Caco-2 (cell line): ENCODE measurements around the gene NPTN. TPM values are rescaled to one million over a fixed set of nuclear protein-coding genes. Genes with fewer than 3 reads are reported as not detected.

Experiments
- BruUV-seq: library from RNA; stranded (reverse); fragments of 400-500 nt; replicated peaks from 2 replicates; lab custom pipeline; 2021; lab: Mats Ljungman, UMichigan
- CTCF ChIA-PET: fragments of 300-600 bp; sonication (Branson Sonifier 250); formaldehyde crosslinking; loops from one replicate; lab custom pipeline; 2022; ENCODE audit warnings: antibody characterized with exemption; lab: Charles Lee
- POLR2A ChIA-PET: fragments of 300-600 bp; sonication (Branson Sonifier 250); formaldehyde crosslinking; loops from one replicate; lab custom pipeline; 2022; ENCODE audit warnings: antibody characterized with exemption; lab: Charles Lee
- DNase-seq, 2 experiments: peaks; one replicate each; pipeline versions ENCODE4 v3.0.0 to v3.0.0-alpha.2; 2020 to 2022
- H3K27me3 ChIP-seq: replicated peaks from 2 replicates; pipeline ENCODE4 v1.6.0; 2011; ENCODE audit warnings: low read length; ENCODE audit not compliant: control insufficient read depth, insufficient read depth
- H3K36me3 ChIP-seq: 2 replicates; pipeline ENCODE4 v1.5.1; 2011; ENCODE audit warnings: low read length; ENCODE audit not compliant: control insufficient read depth, insufficient read depth
- H3K4me1 ChIP-seq: fragments of 250-450 bp; sonication (Bioruptor Pico); 2 replicates; pipeline ENCODE4 v1.5.1; 2020; ENCODE audit warnings: mild to moderate bottlenecking
- H3K4me3 ChIP-seq: 2 replicates; pipeline ENCODE4 v1.5.1; 2011; ENCODE audit warnings: low read depth, mild to moderate bottlenecking, control low read depth, low read length
- H3K9me3 ChIP-seq: fragments of 250-450 bp; sonication (Bioruptor Pico); 2 replicates; pipeline ENCODE4 v1.5.1; 2020; ENCODE audit warnings: mild to moderate bottlenecking, moderate library complexity
- H3K27ac Mint-ChIP-seq: one replicate; pipeline ENCODE4 v1.8.0; 2022; ENCODE audit warnings: mixed read lengths; ENCODE audit not compliant: unreplicated experiment
- H3K27me3 Mint-ChIP-seq: one replicate; pipeline ENCODE4 v1.8.0; 2022; ENCODE audit warnings: mixed read lengths; ENCODE audit not compliant: insufficient read depth, unreplicated experiment
- H3K36me3 Mint-ChIP-seq: one replicate; pipeline ENCODE4 v1.8.0; 2022; ENCODE audit warnings: mild to moderate bottlenecking, mixed read lengths; ENCODE audit not compliant: insufficient read depth, unreplicated experiment
- H3K4me1 Mint-ChIP-seq: one replicate; pipeline ENCODE4 v1.8.0; 2022; ENCODE audit warnings: low read depth, mixed read lengths; ENCODE audit not compliant: unreplicated experiment
- H3K4me3 Mint-ChIP-seq: one replicate; pipeline ENCODE4 v1.8.0; 2022; ENCODE audit warnings: mild to moderate bottlenecking, moderate library complexity, mixed read lengths; ENCODE audit not compliant: unreplicated experiment
- H3K9me3 Mint-ChIP-seq: one replicate; pipeline ENCODE4 v1.8.0; 2022; ENCODE audit warnings: mixed read lengths; ENCODE audit not compliant: unreplicated experiment
- CTCF ChIP-seq, 2 experiments: fragments of 200-600 bp in 1 of 2; IDR thresholded peaks; 1 replicate in 1 of 2; 2 replicates in 1 of 2; pipeline versions ENCODE4 v1.5.1 to v1.8.0; 2011 to 2022; ENCODE audit warnings: antibody characterized with exemption in 1 of 2, control low read depth in 1 of 2, inconsistent platforms in 1 of 2, low read depth in 1 of 2, low read length in 1 of 2, mild to moderate bottlenecking in 1 of 2, moderate library complexity in 1 of 2; ENCODE audit not compliant: insufficient read depth in 1 of 2, severe bottlenecking in 1 of 2, unreplicated experiment in 1 of 2
- intact Hi-C: fragments of 100-400 bp; cut with micrococcal nuclease; formaldehyde crosslinking; loops from one replicate; pipeline ENCODE4 v1.10.0; 2022; ENCODE audit not compliant: unreplicated experiment
- total RNA-seq: library from RNA; stranded (reverse); gene quantifications from 2 replicates; pipeline ENCODE4 v1.2.3, GENCODE V29; 2022

Gene NPTN
- total RNA-seq, 1 experiment from 2014 or later, result 124 TPM

- Mint-ChIP-seq H3K4me1 (peaks cover 12% of the 10 kb centered on the region), H3K4me3 (no peak overlapping the region), H3K27me3 (no peaks in the 10 kb centered on the region), H3K27ac (no peak overlapping the region), H3K36me3 (peaks cover 7% of the 10 kb centered on the region), H3K9me3 (no peaks in the 10 kb centered on the region)
- ChIA-PET POLR2A (interaction anchor here (0.5 kb wide), 1 partner anchor 859 kb away, joined by 3 read pairs; no protein-coding TSS in a partner anchor), CTCF (no interaction called here)
- Histone ChIP-seq H3K9me3 (no peaks in the 10 kb centered on the region), H3K4me3 (no peak overlapping the region), H3K36me3 (no peaks in the 10 kb centered on the region), H3K4me1 (peaks cover 22% of the 10 kb centered on the region), H3K27me3 (no peaks in the 10 kb centered on the region)
- DNase-seq, result no peak
- TF ChIP-seq CTCF (IDR thresholded peaks at IDR 0.05; ENCODE audit: insufficient read depth in 1 of 2, low read depth in 1 of 2, low read length in 1 of 2, severe bottlenecking in 1 of 2, unreplicated experiment in 1 of 2), result no peak
- no TSS peak for BruUV-seq
- intact Hi-C loops, result loop anchor here (5.0 kb wide), 1 partner anchor 34 kb away; the partner anchor contains the start of gene NPTN
These were observed 34.5 kb downstream of the NPTN start for GRCh38 chr15:73598530-73599160.

DNA sequence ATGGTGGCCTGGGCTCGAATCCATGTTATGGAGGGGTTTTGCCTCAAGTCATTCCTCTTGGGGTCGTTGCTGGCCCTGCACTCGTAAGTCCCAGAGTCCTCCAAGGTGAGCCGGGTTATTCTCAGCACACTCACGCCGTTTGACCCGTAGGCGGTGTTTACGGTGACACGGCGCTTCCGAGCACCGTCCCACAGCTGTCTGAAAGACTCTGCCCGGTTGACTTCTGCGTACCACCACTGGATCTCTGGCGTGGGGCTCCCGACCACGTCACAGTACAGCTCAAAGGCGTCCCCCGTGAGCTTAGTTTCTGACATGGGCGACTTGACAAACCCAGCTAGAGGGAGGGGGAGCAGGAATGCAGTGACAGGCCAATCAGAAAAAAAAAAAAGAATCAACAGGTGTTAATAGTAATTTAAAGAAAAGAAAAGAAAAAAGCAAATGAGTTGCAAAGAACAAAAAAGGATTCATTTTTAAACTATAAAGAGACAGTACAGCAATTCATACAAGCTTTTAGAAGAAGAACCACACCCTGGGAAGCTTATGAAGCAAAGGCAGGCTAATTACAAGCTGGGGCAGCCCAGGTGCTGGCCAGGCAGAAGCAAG is 36.1 kb downstream of the NPTN start:
- Histone ChIP-seq H3K4me3 (no peak overlapping the region), H3K9me3 (no peaks in the 10 kb centered on the region), H3K36me3 (no peaks in the 10 kb centered on the region), H3K27me3 (no peaks in the 10 kb centered on the region), H3K4me1 (peaks cover 19% of the 10 kb centered on the region)
- CTCF ChIA-PET, result no interaction called here
- Mint-ChIP-seq H3K4me3 (no peak overlapping the region), H3K36me3 (peaks cover 7% of the 10 kb centered on the region), H3K9me3 (no peaks in the 10 kb centered on the region), H3K27me3 (no peaks in the 10 kb centered on the region), H3K27ac (peak overlapping the region; percentile 52), H3K4me1 (peaks cover 7% of the 10 kb centered on the region)
- BruUV-seq, result no TSS peak
- POLR2A ChIA-PET, result no interaction called here
- no peak for DNase-seq
- intact Hi-C loops, result loop anchor here (5.0 kb wide), 1 partner anchor 35 kb away; the partner anchor contains the start of gene NPTN
- TF ChIP-seq CTCF (IDR thresholded peaks at IDR 0.05; ENCODE audit: insufficient read depth in 1 of 2, low read depth in 1 of 2, low read length in 1 of 2, severe bottlenecking in 1 of 2, unreplicated experiment in 1 of 2), result no peak

- H3K27ac Mint-ChIP-seq, result peak overlapping the region; percentile 52
- H3K4me1 Mint-ChIP-seq, result peaks cover 7% of the 10 kb centered on the region
- H3K9me3 Mint-ChIP-seq, result no peaks in the 10 kb centered on the region
- TF ChIP-seq CTCF (IDR thresholded peaks at IDR 0.05; ENCODE audit: insufficient read depth in 1 of 2, low read depth in 1 of 2, low read length in 1 of 2, severe bottlenecking in 1 of 2, unreplicated experiment in 1 of 2), result no peak
- H3K4me3 ChIP-seq, result no peak overlapping the region
- no peak for DNase-seq
- H3K27me3 Mint-ChIP-seq, result no peaks in the 10 kb centered on the region
- BruUV-seq, result no TSS peak
- H3K4me3 Mint-ChIP-seq, result no peak overlapping the region
- peaks cover 2% of the 10 kb centered on the region; the same call in 1 of the 2 replicates for H3K36me3 ChIP-seq
- H3K9me3 ChIP-seq, result no peaks in the 10 kb centered on the region
- H3K36me3 Mint-ChIP-seq, result peaks cover 7% of the 10 kb centered on the region
- peaks cover 9% of the 10 kb centered on the region for H3K4me1 ChIP-seq
- H3K27me3 ChIP-seq, result no peaks in the 10 kb centered on the region
- intact Hi-C loops, result loop anchor here (5.0 kb wide), 1 partner anchor 36 kb away; the partner anchor contains the start of gene NPTN
- ChIA-PET CTCF (no interaction called here), POLR2A (interaction anchor here (0.6 kb wide), 1 partner anchor 41 kb away, joined by 3 read pairs; no protein-coding TSS in a partner anchor)
These were observed 37.0 kb downstream of the NPTN start for GRCh38 chr15:73596174-73596573.
